Measurements from ENCODE around the gene THOC5. TPM values are rescaled to one million over a fixed set of nuclear protein-coding genes. Genes with fewer than 3 reads are reported as not detected.
A peak's percentile ranks its signal among the peaks of the same experiment; 100 is the strongest.
"Not testable (repeated sequence)": the region's sequence is repeated elsewhere in the genome, so short reads cannot be mapped to it uniquely, and the experiment has no call there.

Gene THOC5
- polyA plus RNA-seq (2013), result 24.3 TPM

GRCh38 chr22:29553351-29554224, at the start of gene THOC5:
Gene THOC5 (minus strand): TSS chr22:29553757. CDS start chr22:29549147, 4,610 bp downstream.
- CTCF ChIA-PET, result interaction anchor here (0.7 to 2.7 kb wide), 13 partner anchors 8 to 444 kb away, joined by 3 to 14 read pairs (median 4); no protein-coding TSS in a partner anchor
- WGBS (ENCODE audit: insufficient coverage), result 2% methylated on average over 37 of the region's 44 CpGs

GRCh38 chr22:29598684-29599020, 45.1 kb upstream of the THOC5 start:
- no peak for DNase-seq
- ChIA-PET POLR2A (no interaction called here), CTCF (interaction anchor here (0.6 to 1.3 kb wide), 3 partner anchors 12 to 632 kb away, joined by 3 to 4 read pairs (median 3); no protein-coding TSS in a partner anchor)
- Histone ChIP-seq H3K9me3 (ENCODE audit: control extremely low read depth in 1 of 5, control insufficient read depth in 4 of 5, insufficient read depth in 2 of 5, low read depth in 1 of 5, low read length in 4 of 5) (no peaks in the 10 kb centered on the region), H3K4me3 (ENCODE audit: control insufficient read depth in 1 of 7, extremely low read depth in 1 of 7, insufficient read depth in 4 of 7, low read depth in 2 of 7, low read length in 6 of 7) (no peak overlapping the region), H3K36me3 (ENCODE audit: control insufficient read depth in 4 of 4, insufficient read depth in 4 of 4, low read length in 3 of 4) (no peaks in the 10 kb centered on the region), H3K27me3 (replicated peaks in 2 of 5; ENCODE audit: control insufficient read depth in 4 of 5, insufficient read depth in 5 of 5, low read length in 4 of 5) (no peaks in the 10 kb centered on the region), H3K27ac (ENCODE audit: insufficient read depth in 1 of 2, low read depth in 1 of 2, low read length in 2 of 2, poor library complexity in 1 of 2, severe bottlenecking in 2 of 2) (no peak overlapping the region), H3K4me1 (ENCODE audit: control extremely low read depth in 1 of 4, control insufficient read depth in 4 of 4, insufficient read depth in 4 of 4, low read length in 3 of 4) (peaks cover 0 to 5% (median 1%) of the 10 kb centered on the region in 4 experiments)
- 95% methylated on average over 3 of the region's 3 CpGs for WGBS (ENCODE audit: insufficient coverage)

More at GRCh38 chr22:29553351-29554224, at the start of gene THOC5:
- Histone ChIP-seq H3K27ac (ENCODE audit: insufficient read depth in 1 of 2, low read depth in 1 of 2, low read length in 2 of 2, poor library complexity in 1 of 2, severe bottlenecking in 2 of 2) (peak within 1 kb of the TSS; percentile 74 to 87), H3K36me3 (ENCODE audit: control insufficient read depth in 4 of 4, insufficient read depth in 4 of 4, low read length in 3 of 4) (peaks cover 11 to 53% (median 32%) of the 10 kb centered on the region in 4 experiments), H3K9me3 (ENCODE audit: control extremely low read depth in 1 of 5, control insufficient read depth in 4 of 5, insufficient read depth in 2 of 5, low read depth in 1 of 5, low read length in 4 of 5) (no peaks in the 10 kb centered on the region), H3K27me3 (replicated peaks in 2 of 5; ENCODE audit: control insufficient read depth in 4 of 5, insufficient read depth in 5 of 5, low read length in 4 of 5) (no peaks in the 10 kb centered on the region), H3K4me1 (ENCODE audit: control extremely low read depth in 1 of 4, control insufficient read depth in 4 of 4, insufficient read depth in 4 of 4, low read length in 3 of 4) (peaks cover 3 to 12% (median 6%) of the 10 kb centered on the region in 4 experiments), H3K4me3 (ENCODE audit: control insufficient read depth in 1 of 7, extremely low read depth in 1 of 7, insufficient read depth in 4 of 7, low read depth in 2 of 7, low read length in 6 of 7) (peak within 1 kb of the TSS; percentile 70 to 96 (median 83))
- POLR2A ChIA-PET, result interaction anchor here (1.4 kb wide), 1 partner anchor 12 kb away, joined by 3 read pairs; no protein-coding TSS in a partner anchor
- peak; percentile 92 to 95 (median 94) for DNase-seq

GRCh38 chr22:29597871-29598683, 44.5 kb upstream of the THOC5 start:
- ChIA-PET POLR2A (interaction anchor here (0.6 kb wide), 1 partner anchor 69 kb away, joined by 3 read pairs; no protein-coding TSS in a partner anchor), CTCF (interaction anchor here (1.2 to 2.2 kb wide), 3 partner anchors 8 to 27 kb away, joined by 4 to 8 read pairs (median 6); no protein-coding TSS in a partner anchor)
- DNase-seq; H3K9me3 ChIP-seq (ENCODE audit: control extremely low read depth in 1 of 5, control insufficient read depth in 4 of 5, insufficient read depth in 2 of 5, low read depth in 1 of 5, low read length in 4 of 5); H3K36me3 ChIP-seq (ENCODE audit: control insufficient read depth in 4 of 4, insufficient read depth in 4 of 4, low read length in 3 of 4); H3K27ac ChIP-seq (ENCODE audit: insufficient read depth in 1 of 2, low read depth in 1 of 2, low read length in 2 of 2, poor library complexity in 1 of 2, severe bottlenecking in 2 of 2); H3K27me3 ChIP-seq (replicated peaks in 2 of 5; ENCODE audit: control insufficient read depth in 4 of 5, insufficient read depth in 5 of 5, low read length in 4 of 5); H3K4me3 ChIP-seq (ENCODE audit: control insufficient read depth in 1 of 7, extremely low read depth in 1 of 7, insufficient read depth in 4 of 7, low read depth in 2 of 7, low read length in 6 of 7); H3K4me1 ChIP-seq (ENCODE audit: control extremely low read depth in 1 of 4, control insufficient read depth in 4 of 4, insufficient read depth in 4 of 4, low read length in 3 of 4): not testable (repeated sequence)
- 95% methylated on average over 38 of the region's 57 CpGs for WGBS (ENCODE audit: insufficient coverage)

- Histone ChIP-seq H3K36me3 (ENCODE audit: control insufficient read depth in 4 of 4, insufficient read depth in 4 of 4, low read length in 3 of 4) (no peaks in the 10 kb centered on the region), H3K27me3 (replicated peaks in 2 of 5; ENCODE audit: control insufficient read depth in 4 of 5, insufficient read depth in 5 of 5, low read length in 4 of 5) (no peaks in the 10 kb centered on the region), H3K4me1 (ENCODE audit: control extremely low read depth in 1 of 4, control insufficient read depth in 4 of 4, insufficient read depth in 4 of 4, low read length in 3 of 4) (no peaks in the 10 kb centered on the region), H3K9me3 (ENCODE audit: control extremely low read depth in 1 of 5, control insufficient read depth in 4 of 5, insufficient read depth in 2 of 5, low read depth in 1 of 5, low read length in 4 of 5) (no peaks in the 10 kb centered on the region), H3K27ac (ENCODE audit: insufficient read depth in 1 of 2, low read depth in 1 of 2, low read length in 2 of 2, poor library complexity in 1 of 2, severe bottlenecking in 2 of 2) (no peak overlapping the region), H3K4me3 (ENCODE audit: control insufficient read depth in 1 of 7, extremely low read depth in 1 of 7, insufficient read depth in 4 of 7, low read depth in 2 of 7, low read length in 6 of 7) (no peak overlapping the region)
- 97% methylated on average over 10 of the region's 10 CpGs for WGBS (ENCODE audit: insufficient coverage)
- POLR2A ChIA-PET, result no interaction called here
- no peak for DNase-seq
- CTCF ChIA-PET, result interaction anchor here (0.8 to 2.2 kb wide), 4 partner anchors 9 to 42 kb away, joined by 3 to 8 read pairs (median 4); no protein-coding TSS in a partner anchor
Measured at GRCh38 chr22:29596408-29596807, 42.9 kb upstream of the THOC5 start.

- ChIA-PET POLR2A (interaction anchor here (0.6 kb wide), 1 partner anchor 32 kb away, joined by 8 read pairs; no protein-coding TSS in a partner anchor), CTCF (interaction anchor here (1.8 kb wide), 1 partner anchor 9 kb away, joined by 5 read pairs; no protein-coding TSS in a partner anchor)
- not testable (repeated sequence) for H3K4me1 ChIP-seq (ENCODE audit: control extremely low read depth in 1 of 4, control insufficient read depth in 4 of 4, insufficient read depth in 4 of 4, low read length in 3 of 4)
Measured at GRCh38 chr22:29594447-29594846, 40.9 kb upstream of the THOC5 start.

GRCh38 chr22:29593923-29594322, 40.4 kb upstream of the THOC5 start:
- Histone ChIP-seq H3K4me1 (ENCODE audit: control extremely low read depth in 1 of 4, control insufficient read depth in 4 of 4, insufficient read depth in 4 of 4, low read length in 3 of 4) (no peaks in the 10 kb centered on the region), H3K27ac (ENCODE audit: insufficient read depth in 1 of 2, low read depth in 1 of 2, low read length in 2 of 2, poor library complexity in 1 of 2, severe bottlenecking in 2 of 2) (no peak overlapping the region), H3K9me3 (ENCODE audit: control extremely low read depth in 1 of 5, control insufficient read depth in 4 of 5, insufficient read depth in 2 of 5, low read depth in 1 of 5, low read length in 4 of 5) (no peaks in the 10 kb centered on the region), H3K4me3 (ENCODE audit: control insufficient read depth in 1 of 7, extremely low read depth in 1 of 7, insufficient read depth in 4 of 7, low read depth in 2 of 7, low read length in 6 of 7) (no peak overlapping the region), H3K27me3 (replicated peaks in 2 of 5; ENCODE audit: control insufficient read depth in 4 of 5, insufficient read depth in 5 of 5, low read length in 4 of 5) (no peaks in the 10 kb centered on the region), H3K36me3 (ENCODE audit: control insufficient read depth in 4 of 4, insufficient read depth in 4 of 4, low read length in 3 of 4) (no peaks in the 10 kb centered on the region)
- ChIA-PET POLR2A (interaction anchor here (0.6 kb wide), 1 partner anchor 31 kb away, joined by 8 read pairs; no protein-coding TSS in a partner anchor), CTCF (interaction anchor here (0.8 kb wide), 1 partner anchor 476 kb away, joined by 3 read pairs; no protein-coding TSS in a partner anchor)
- 93% methylated on average over 4 of the region's 4 CpGs for WGBS (ENCODE audit: insufficient coverage)
- DNase-seq, result no peak

More at GRCh38 chr22:29594447-29594846, 40.9 kb upstream of the THOC5 start:
- not testable (repeated sequence) for DNase-seq; H3K4me3 ChIP-seq (ENCODE audit: control insufficient read depth in 1 of 7, extremely low read depth in 1 of 7, insufficient read depth in 4 of 7, low read depth in 2 of 7, low read length in 6 of 7); H3K27ac ChIP-seq (ENCODE audit: insufficient read depth in 1 of 2, low read depth in 1 of 2, low read length in 2 of 2, poor library complexity in 1 of 2, severe bottlenecking in 2 of 2); H3K27me3 ChIP-seq (replicated peaks in 2 of 5; ENCODE audit: control insufficient read depth in 4 of 5, insufficient read depth in 5 of 5, low read length in 4 of 5); H3K9me3 ChIP-seq (ENCODE audit: control extremely low read depth in 1 of 5, control insufficient read depth in 4 of 5, insufficient read depth in 2 of 5, low read depth in 1 of 5, low read length in 4 of 5); H3K36me3 ChIP-seq (ENCODE audit: control insufficient read depth in 4 of 4, insufficient read depth in 4 of 4, low read length in 3 of 4)
- WGBS (ENCODE audit: insufficient coverage), result 89% methylated on average over 4 of the region's 6 CpGs

Data from common myeloid progenitor, CD34-positive (primary cell).